Cardiac septum (tissue), 1 donor: ENCODE data around the gene IDH2. TPM values are rescaled to one million over a fixed set of nuclear protein-coding genes. Genes with fewer than 3 reads are reported as not detected.

ENCODE experiments used
- DNase-seq: peaks from one replicate; pipeline ENCODE4 v3.0.0-alpha.2; 2020; ENCODE audit warnings: low spot score
- intact Hi-C: fragments of 100-400 bp; cut with DNase I; formaldehyde crosslinking; loops from one replicate; pipeline ENCODE4 v1.14.0; 2022
- total RNA-seq: library from RNA; stranded (reverse); fragmentation: NEBNext Ultra II Directional; extraction: Animal tissue kit (Norgen Biotek cat#: 25700); gene quantifications from one replicate; pipeline ENCODE4 v1.2.1, GENCODE V29; 2021
- donor health status: DM: no; HTN: no; CAD: no.

The IDH2 gene
- total RNA-seq, 1 donor from 2014 or later = 455 TPM

DNA sequence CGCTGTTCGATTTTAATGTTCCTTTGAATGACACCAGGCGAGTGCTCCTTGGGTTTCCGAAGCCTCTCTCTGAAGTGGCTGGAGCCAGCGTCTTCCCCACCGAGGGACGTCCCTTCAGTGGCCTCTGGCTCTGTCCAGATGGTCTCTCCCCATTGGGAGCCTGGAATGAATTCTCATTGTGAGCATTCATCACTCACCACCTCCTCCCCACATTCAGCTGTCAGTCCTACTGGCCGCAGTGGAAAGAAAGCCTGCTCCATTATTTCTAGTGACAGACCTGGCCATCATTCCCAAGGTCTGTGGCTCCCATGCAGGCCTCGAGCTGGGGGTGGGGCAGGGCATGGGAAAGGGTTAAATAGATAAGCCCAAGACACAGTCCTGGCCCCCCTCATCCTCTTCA, 65.9 kb downstream of the IDH2 start:
- DNase-seq = no peak
- intact Hi-C loops = no loop called here

DNA sequence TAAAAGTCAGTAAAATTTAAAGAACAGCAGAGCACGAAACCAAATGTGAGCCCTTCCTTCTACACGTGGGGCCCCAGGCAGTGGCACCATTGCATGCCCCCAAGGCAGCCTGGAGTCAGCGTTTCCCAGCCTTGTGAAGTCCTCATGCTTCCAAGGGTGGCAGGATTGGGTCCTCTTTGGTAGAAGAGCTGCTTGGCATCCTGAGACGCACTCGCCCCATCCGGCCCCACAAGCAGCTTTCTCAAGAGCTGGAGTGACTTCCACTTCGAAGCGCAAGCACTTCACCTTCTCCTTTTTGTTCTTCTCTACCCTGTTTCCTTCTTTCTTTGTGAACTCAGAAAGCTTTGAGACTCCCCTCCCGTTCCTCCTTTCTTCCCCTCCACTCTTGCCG, 66.4 kb downstream of the IDH2 start:
- no peak for DNase-seq
- intact Hi-C loops = loop anchor here (2.0 kb wide), 1 partner anchor 29 kb away; no protein-coding TSS in a partner anchor

DNA sequence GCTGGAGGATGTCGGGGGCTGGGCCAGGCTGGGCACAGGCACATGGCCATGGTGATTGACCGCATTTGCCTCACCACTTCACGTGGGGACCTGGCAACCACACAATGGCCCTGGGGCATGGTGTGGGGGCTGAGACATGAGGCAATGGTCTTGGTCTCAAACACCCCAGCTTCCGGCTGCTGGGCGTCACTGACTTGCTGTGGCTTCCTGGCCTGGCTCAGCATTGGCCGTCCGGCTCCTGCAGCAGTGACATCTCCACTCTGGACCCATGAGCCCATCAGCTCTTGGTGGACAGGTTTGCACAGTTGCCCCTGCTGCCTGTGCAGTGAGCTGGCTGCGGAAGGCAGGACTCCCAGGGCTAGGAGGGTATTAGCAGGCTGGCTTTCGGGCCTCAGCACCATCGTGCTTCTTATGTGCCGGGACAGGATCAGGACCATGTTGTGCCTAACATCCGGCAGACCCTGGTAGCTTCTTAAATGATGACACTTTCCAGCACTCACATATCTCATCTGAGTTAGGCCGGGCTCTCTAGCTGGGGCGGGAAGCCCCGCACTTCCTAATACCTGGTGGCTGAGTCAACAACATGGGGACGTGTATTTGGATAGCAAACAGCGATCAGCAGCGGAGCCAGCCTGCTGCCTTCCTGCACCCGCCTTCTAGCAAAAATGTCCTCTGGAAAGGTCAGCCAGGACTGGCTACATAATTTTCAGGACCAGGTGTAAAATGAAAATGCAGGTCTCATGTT, 67.0 kb downstream of the IDH2 start:
- peak; percentile 77 for DNase-seq
- intact Hi-C loops = loop anchor here (2.0 kb wide), 1 partner anchor 30 kb away; no protein-coding TSS in a partner anchor

DNA sequence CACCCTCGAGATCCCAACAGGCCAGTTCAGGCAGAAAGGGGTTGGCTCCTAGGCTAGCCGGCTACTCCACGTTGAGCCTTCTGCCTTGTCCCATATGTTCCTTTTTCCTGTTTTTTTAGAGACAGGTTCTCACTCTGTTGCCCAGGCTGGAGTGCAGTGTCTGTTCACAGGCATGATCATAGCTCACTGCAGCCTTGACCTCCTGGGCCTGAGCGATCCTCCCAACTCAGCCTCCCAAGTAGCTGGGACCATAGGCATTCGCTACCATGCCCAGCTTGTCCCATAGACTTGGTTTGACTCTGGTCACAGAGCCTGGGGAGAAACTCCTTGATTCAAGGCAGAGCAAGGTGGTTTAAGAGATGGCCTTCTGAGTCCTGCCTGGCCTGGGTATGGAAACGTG, 68.8 kb downstream of the IDH2 start:
- intact Hi-C loops = no loop called here
- DNase-seq = no peak

Other genes starting within 250 kb of the IDH2 start
- gene AP3S2, start 208.5 kb downstream of the IDH2 start, total RNA-seq = 33.6 TPM
- 14.4 TPM for gene ARPIN, start 189.5 kb downstream of the IDH2 start, total RNA-seq
- gene ZNF710, start 101.1 kb downstream of the IDH2 start, total RNA-seq = 3.9 TPM
- 21.2 TPM for gene SEMA4B, start 98.9 kb upstream of the IDH2 start, total RNA-seq
- 69.9 TPM for gene CIB1, start 131.5 kb upstream of the IDH2 start, total RNA-seq
- gene GDPGP1, start 131.7 kb upstream of the IDH2 start, total RNA-seq = 10.6 TPM
- gene TTLL13, start 147.1 kb upstream of the IDH2 start, total RNA-seq = 0.16 TPM
- gene NGRN, start 163.2 kb upstream of the IDH2 start, total RNA-seq = 111 TPM
- 5.6 TPM for gene ZNF774, start 249.8 kb upstream of the IDH2 start, total RNA-seq